GM12874 (cell line): ENCODE data around the gene HSDL1.

Source experiments
- CTCF ChIP-seq: IDR thresholded peaks from 2 replicates; pipeline ENCODE4 v1.5.1; 2011; ENCODE audit warnings: low read depth, mild to moderate bottlenecking, control low read depth, low read length, moderate library complexity; ENCODE audit not compliant: insufficient read depth

Gene HSDL1

GRCh38 chr16:84080813-84081212, 64.2 kb downstream of the HSDL1 start:
- no peak for TF ChIP-seq CTCF

DNA sequence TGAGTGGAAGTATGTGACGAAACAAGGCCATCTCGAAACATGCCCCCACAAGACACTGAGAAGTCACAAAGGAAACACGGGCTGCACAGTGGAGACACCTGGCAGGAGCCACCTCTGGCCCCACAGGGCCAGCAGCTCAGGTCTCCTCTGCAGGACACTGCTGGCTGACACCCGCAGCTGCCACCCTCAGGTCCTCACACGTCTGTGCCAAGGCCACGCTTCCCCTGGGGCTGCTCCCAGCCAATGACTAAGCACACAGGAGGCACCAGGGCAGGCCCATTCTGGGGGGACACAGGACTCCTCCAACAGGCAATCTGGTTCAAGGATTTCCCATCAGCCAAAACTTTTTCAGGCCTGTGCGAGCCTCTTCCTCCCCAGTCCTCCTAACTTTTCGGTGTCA, 64.6 kb downstream of the HSDL1 start:
- TF ChIP-seq CTCF = no peak

DNA sequence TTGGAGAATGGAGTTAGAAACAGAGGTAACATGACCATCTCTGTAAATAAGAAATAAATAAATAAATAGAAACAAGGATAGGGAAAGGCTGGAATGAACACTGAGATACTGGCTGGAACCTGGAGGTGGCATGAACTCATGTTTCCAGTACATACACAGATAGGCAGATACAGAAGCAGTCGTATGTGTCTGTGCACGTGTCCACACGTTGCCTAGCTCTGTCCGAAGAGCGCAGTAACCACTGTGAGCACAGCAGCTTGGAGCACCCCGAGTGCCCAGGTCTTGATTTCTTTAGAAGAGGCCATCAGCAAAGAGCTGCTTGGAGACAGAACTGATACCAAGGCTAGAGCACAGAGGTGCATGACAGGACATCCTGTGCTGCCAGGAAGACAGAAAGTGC, 65.3 kb downstream of the HSDL1 start:
- TF ChIP-seq CTCF = no peak

DNA sequence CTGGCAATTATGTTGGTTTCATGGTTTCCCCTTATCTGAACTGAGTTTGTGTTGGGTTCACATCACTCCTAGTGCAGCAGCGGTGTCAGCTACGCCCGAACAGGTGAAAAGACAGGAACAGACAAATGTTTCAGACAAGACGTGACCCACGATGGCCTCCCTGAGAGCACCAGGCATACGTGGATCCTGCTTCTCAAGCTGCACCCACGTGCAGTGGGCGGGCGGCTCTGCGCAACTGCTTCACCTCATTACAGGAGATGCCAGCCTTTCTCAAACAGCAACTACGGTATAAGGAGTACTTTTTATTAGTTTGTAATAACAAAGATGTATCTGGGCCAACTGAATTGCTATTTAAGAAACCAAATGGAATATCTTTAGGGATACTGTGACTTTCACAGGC, 69.6 kb downstream of the HSDL1 start:
- no peak for TF ChIP-seq CTCF

DNA sequence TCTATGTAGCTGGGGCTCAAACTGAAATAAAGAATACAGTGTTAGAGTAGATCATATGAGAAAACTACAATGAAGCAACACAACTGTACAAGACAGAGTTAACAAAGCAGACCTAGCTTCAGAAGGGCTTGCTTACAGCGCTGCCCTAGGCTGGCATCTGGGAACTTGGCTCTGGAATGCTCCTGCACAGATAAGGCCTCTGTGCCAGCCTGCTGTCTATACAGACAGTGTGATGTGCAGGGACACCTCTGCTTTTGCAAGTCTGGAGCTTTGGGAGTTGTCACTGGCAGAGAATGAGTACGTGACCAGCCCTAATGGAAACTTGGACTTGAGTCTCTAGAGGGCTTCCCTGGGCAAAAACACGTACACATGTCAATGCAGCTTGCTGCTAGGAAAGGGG, 70.3 kb downstream of the HSDL1 start:
- no peak for TF ChIP-seq CTCF
